ENCODE data around the gene CBR3.

- no peak for TF ChIP-seq ARNT2 (CRISPR knock-in tag; IDR thresholded peaks at IDR 0.05; ENCODE audit: low read depth)
- TF ChIP-seq RAD21 (CRISPR knock-in tag; IDR thresholded peaks at IDR 0.05) = peak; percentile 24; the same call in 1 of the 2 replicates
- TF ChIP-seq CBX1 (IDR thresholded peaks at IDR 0.05; ENCODE audit: low read depth) = no peak
- TF ChIP-seq, protein P1, sequence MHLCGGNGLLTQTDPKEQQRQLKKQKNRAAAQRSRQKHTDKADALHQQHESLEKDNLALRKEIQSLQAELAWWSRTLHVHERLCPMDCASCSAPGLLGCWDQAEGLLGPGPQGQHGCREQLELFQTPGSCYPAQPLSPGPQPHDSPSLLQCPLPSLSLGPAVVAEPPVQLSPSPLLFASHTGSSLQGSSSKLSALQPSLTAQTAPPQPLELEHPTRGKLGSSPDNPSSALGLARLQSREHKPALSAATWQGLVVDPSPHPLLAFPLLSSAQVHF (CRISPR knock-in tag; IDR thresholded peaks at IDR 0.05) = no peak
- no peak for TF ChIP-seq FOXM1 (CRISPR knock-in tag; IDR thresholded peaks at IDR 0.05)
- TF ChIP-seq FOSL2 (CRISPR knock-in tag; IDR thresholded peaks at IDR 0.05) = 0 out of 2 replicates have a peak, but pooled peaks have one; percentile 6
- TF ChIP-seq CTCF (CRISPR knock-in tag; IDR thresholded peaks at IDR 0.05) = no peak
- no peak for TF ChIP-seq EZH2 (conservative IDR thresholded peaks at IDR 0.05; ENCODE audit: low read depth, low read length)
- peak; percentile 80 to 87 for TF ChIP-seq POLR2A (IDR thresholded peaks at IDR 0.05; ENCODE audit: insufficient read depth in 1 of 2, low read depth in 2 of 2, low read length in 2 of 2)
- no peak for TF ChIP-seq ARNT (IDR thresholded peaks at IDR 0.05)
These were observed 20.9 kb downstream of the CBR3 start for GRCh38 chr21:36155603-36156338.
